Urinary bladder (tissue), 4 donors: ENCODE data around the gene MS4A18. TPM values are rescaled to one million over a fixed set of nuclear protein-coding genes. Genes with fewer than 3 reads are reported as not detected.

Experiments used
- DNase-seq: peaks from one replicate; pipeline ENCODE4 v3.0.0-alpha.2; 2015; ENCODE audit errors: extremely low spot score
- H3K27ac ChIP-seq: one replicate; pipeline ENCODE4 v1.5.1; 2013; ENCODE audit warnings: low read depth, mild to moderate bottlenecking, moderate library complexity
- H3K36me3 ChIP-seq: one replicate; pipeline ENCODE4 v1.6.1; 2013; ENCODE audit warnings: mild to moderate bottlenecking, moderate library complexity; ENCODE audit not compliant: insufficient read depth
- H3K4me1 ChIP-seq: one replicate; pipeline ENCODE4 v1.6.1; 2013; ENCODE audit warnings: mild to moderate bottlenecking, moderate library complexity; ENCODE audit not compliant: insufficient read depth
- H3K4me3 ChIP-seq: one replicate; pipeline ENCODE4 v1.5.1; 2013; ENCODE audit warnings: low read depth, low read length
- WGBS: extraction: QIAGEN DNeasy Blood & Tissue Kit; methylation state at CpG from one replicate; pipeline ENCODE4 v1.1.7; 2013; 5-methylcytosine and 5-hydroxymethylcytosine counted together
- polyA plus RNA-seq: library from polyadenylated mRNA; stranded (reverse); fragments of 200-250 nt; gene quantifications from one replicate; pipeline ENCODE4 v1.2.3, GENCODE V29; 2013
- total RNA-seq: library from RNA; depleted of rRNA; stranded (reverse); fragments of >200 nt; gene quantifications from one replicate; pipeline ENCODE4 v1.2.3, GENCODE V29; 2014
- donor health status: healthy with polysubstance abuse.
- donor health status: healthy.

MS4A18 gene
- total and polyA plus RNA-seq, 2 donors = not detected

DNA sequence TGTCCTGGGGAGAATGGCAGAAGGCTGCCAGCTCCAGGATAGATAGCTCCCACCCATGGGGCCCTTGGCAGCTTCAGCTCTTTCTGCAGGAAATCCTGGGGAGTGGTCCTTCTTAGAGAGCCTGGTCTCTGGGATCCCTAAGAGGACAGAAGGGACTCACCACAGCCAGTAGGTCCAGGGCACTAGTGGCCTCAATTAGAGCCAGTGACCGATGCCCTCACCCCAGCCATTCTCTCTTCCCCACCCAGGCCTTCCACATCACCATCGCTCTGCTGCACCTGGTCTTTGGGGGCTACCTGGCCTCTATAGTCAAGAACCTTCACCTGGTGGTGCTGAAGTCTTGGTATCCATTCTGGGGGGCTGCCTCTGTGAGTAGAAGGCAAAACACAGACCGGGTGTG is 66.2 kb downstream of the MS4A18 start:
- WGBS = 92% methylated on average over 3 of the region's 3 CpGs
- no peak for DNase-seq
- H3K27ac ChIP-seq = no peak overlapping the region
- H3K4me1 ChIP-seq = no peaks in the 10 kb centered on the region
- no peak overlapping the region for H3K4me3 ChIP-seq
- no peaks in the 10 kb centered on the region for H3K36me3 ChIP-seq

DNA sequence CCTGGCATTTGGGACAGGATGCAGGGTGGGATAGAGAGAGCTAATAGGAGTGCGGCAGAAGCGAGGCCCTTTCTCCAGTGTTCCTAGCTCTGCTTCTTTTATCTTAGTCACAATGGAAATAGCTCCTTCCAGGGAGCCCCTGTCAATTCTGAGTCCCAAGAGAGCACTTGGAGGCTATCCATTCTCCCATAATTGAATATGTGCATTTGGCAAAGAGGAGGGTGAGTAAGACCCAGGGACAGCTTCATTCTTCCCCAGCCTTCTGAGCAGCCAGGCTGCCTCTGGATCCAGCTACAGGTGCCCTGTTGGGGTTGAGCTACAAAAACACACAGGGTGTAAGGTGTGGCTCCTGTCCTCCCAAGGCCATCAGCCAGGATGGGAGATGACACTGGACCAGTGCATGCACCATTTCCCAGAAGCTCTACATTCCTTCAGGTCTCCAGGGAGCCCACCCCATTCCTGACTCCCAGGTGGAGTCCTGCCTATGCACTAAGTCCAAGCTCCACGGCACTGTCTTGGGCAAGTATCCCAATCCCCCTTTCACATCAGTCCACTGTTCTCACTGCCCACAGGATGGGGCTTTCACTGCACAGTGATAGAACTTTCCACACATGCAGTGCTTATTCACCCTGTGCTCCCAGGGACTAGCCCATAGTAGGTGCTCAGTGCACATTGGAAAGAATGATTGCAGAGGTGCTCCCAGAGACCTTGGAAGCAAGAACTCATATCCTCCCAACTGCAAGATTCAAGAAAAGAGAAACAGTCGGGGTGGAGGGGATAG is 66.8 kb downstream of the MS4A18 start:
- no peak for DNase-seq
- no peak overlapping the region for H3K27ac ChIP-seq
- H3K36me3 ChIP-seq = no peaks in the 10 kb centered on the region
- 88% methylated on average over 4 of the region's 4 CpGs for WGBS
- H3K4me1 ChIP-seq = no peaks in the 10 kb centered on the region
- H3K4me3 ChIP-seq = no peak overlapping the region

DNA sequence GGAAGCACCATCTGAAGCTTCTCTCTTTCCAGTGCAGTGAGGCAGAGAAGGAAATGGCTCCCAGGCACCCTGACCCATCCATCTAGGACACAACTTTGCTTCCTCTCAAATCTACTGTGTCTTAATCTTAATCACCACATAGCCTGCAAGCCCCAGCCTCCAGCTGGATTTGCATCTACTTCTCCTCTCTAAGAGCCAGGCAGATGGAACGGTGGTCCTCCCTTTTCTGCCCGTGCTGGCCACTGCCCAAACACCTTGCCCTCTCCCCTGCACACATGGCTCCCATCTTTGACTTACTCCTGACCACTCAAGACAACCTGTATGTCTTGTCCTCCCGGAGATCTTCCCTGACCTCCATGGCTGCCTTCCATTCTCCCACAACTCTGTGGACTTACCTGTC is 68.0 kb downstream of the MS4A18 start:
- H3K36me3 ChIP-seq = no peaks in the 10 kb centered on the region
- 69% methylated on average over 3 of the region's 3 CpGs for WGBS
- H3K4me1 ChIP-seq = no peaks in the 10 kb centered on the region
- H3K27ac ChIP-seq = no peak overlapping the region
- no peak for DNase-seq
- H3K4me3 ChIP-seq = no peak overlapping the region

Other genes with a start within 250 kb of the MS4A18 start
- gene MS4A12, start 231.9 kb upstream of the MS4A18 start, total RNA-seq = not detected
- not detected for gene MS4A12, start 231.9 kb upstream of the MS4A18 start, polyA plus RNA-seq
- gene MS4A13, start 209.3 kb upstream of the MS4A18 start, total RNA-seq = not detected
- not detected for gene MS4A13, start 209.3 kb upstream of the MS4A18 start, polyA plus RNA-seq
- 0.53 TPM for gene MS4A8, start 25.1 kb upstream of the MS4A18 start, total RNA-seq
- not detected for gene MS4A8, start 25.1 kb upstream of the MS4A18 start, polyA plus RNA-seq
- gene MS4A15, start 32.1 kb downstream of the MS4A18 start, total RNA-seq = not detected
- not detected for gene MS4A15, start 32.1 kb downstream of the MS4A18 start, polyA plus RNA-seq
- not detected for gene MS4A10, start 60.6 kb downstream of the MS4A18 start, total RNA-seq
- gene MS4A10, start 60.6 kb downstream of the MS4A18 start, polyA plus RNA-seq = not detected
- gene CCDC86, start 117.4 kb downstream of the MS4A18 start, total RNA-seq = 4.5 TPM
- 23.4 TPM for gene CCDC86, start 117.4 kb downstream of the MS4A18 start, polyA plus RNA-seq
- 0.37 TPM for gene PTGDR2, start 131.2 kb downstream of the MS4A18 start, total RNA-seq
- 0.98 TPM for gene PTGDR2, start 131.2 kb downstream of the MS4A18 start, polyA plus RNA-seq
- gene ZP1, start 142.8 kb downstream of the MS4A18 start, total RNA-seq = not detected
- gene ZP1, start 142.8 kb downstream of the MS4A18 start, polyA plus RNA-seq = 0.35 TPM
- gene PRPF19, start 181.9 kb downstream of the MS4A18 start, total RNA-seq = 31.2 TPM
- 83.0 TPM for gene PRPF19, start 181.9 kb downstream of the MS4A18 start, polyA plus RNA-seq
- 32.9 TPM for gene TMEM109, start 189.4 kb downstream of the MS4A18 start, total RNA-seq
- gene TMEM109, start 189.4 kb downstream of the MS4A18 start, polyA plus RNA-seq = 183 TPM
- 14.0 TPM for gene TMEM132A, start 199.7 kb downstream of the MS4A18 start, total RNA-seq
- 7.5 TPM for gene TMEM132A, start 199.7 kb downstream of the MS4A18 start, polyA plus RNA-seq
- 12.7 TPM for gene SLC15A3, start 227.5 kb downstream of the MS4A18 start, total RNA-seq
- gene SLC15A3, start 227.5 kb downstream of the MS4A18 start, polyA plus RNA-seq = 34.7 TPM
- gene CD6, start 247.0 kb downstream of the MS4A18 start, total RNA-seq = 0.95 TPM
- 0.61 TPM for gene CD6, start 247.0 kb downstream of the MS4A18 start, polyA plus RNA-seq